CD4-positive, CD25-positive, alpha-beta regulatory T cell (primary cell): Measurements from ENCODE around the gene SLC6A4. TPM values are rescaled to one million over a fixed set of nuclear protein-coding genes. Genes with fewer than 3 reads are reported as not detected.

ENCODE experiments used
- ATAC-seq, 2 donors: fragments of 150-1000 bp; cut with Tn5 transposase; one replicate each; pipeline ENCODE4 v1.10.0; 2021; ENCODE audit warnings: low read depth in 2 of 2, moderate number of reproducible peaks in 2 of 2, moderate library complexity in 1 of 2
- DNase-seq, 3 donors: peaks; one replicate each; pipeline versions ENCODE4 v3.0.0 to v3.0.0-alpha.2; 2012 to 2022; ENCODE audit warnings: mixed read lengths in 1 of 3
- H3K27ac ChIP-seq: one replicate; pipeline ENCODE4 v1.7.0; 2013; ENCODE audit warnings: mild to moderate bottlenecking, low read length; ENCODE audit not compliant: insufficient read depth, poor library complexity, severe bottlenecking
- H3K27me3 ChIP-seq: one replicate; pipeline ENCODE4 v1.7.0; 2013; ENCODE audit warnings: low read length; ENCODE audit not compliant: control insufficient read depth, insufficient read depth
- H3K36me3 ChIP-seq: one replicate; pipeline ENCODE4 v1.7.0; 2013; ENCODE audit warnings: mild to moderate bottlenecking, low read length, moderate library complexity; ENCODE audit not compliant: control insufficient read depth, insufficient read depth
- H3K4me1 ChIP-seq: 2 replicates; pipeline ENCODE4 v1.7.0; 2013; ENCODE audit warnings: mild to moderate bottlenecking, low read length; ENCODE audit not compliant: insufficient read depth, control insufficient read depth, poor library complexity, severe bottlenecking
- H3K4me3 ChIP-seq: one replicate; pipeline ENCODE4 v1.7.0; 2013; ENCODE audit warnings: low read depth, mild to moderate bottlenecking, low read length, moderate library complexity
- H3K9me3 ChIP-seq, 2 experiments: 1 replicate in 1 of 2; 2 replicates in 1 of 2; pipeline ENCODE4 v1.7.0; 2013; ENCODE audit warnings: low read length in 2 of 2, mild to moderate bottlenecking in 1 of 2, moderate library complexity in 1 of 2; ENCODE audit not compliant: control insufficient read depth in 2 of 2
- H3K27ac Mint-ChIP-seq, 3 donors: one replicate each; pipeline ENCODE4 v1.8.0; 2020 to 2022; ENCODE audit warnings: mild to moderate bottlenecking in 3 of 3, mixed read lengths in 3 of 3, moderate library complexity in 2 of 3
- H3K27me3 Mint-ChIP-seq: one replicate; pipeline ENCODE4 v1.8.0; 2022; ENCODE audit warnings: mild to moderate bottlenecking, mixed read lengths
- H3K36me3 Mint-ChIP-seq: one replicate; pipeline ENCODE4 v1.8.0; 2020; ENCODE audit warnings: mixed read lengths
- H3K4me1 Mint-ChIP-seq, 4 donors: one replicate each; pipeline ENCODE4 v1.8.0; 2020 to 2022; ENCODE audit warnings: mixed read lengths in 4 of 4, mild to moderate bottlenecking in 1 of 4
- H3K4me3 Mint-ChIP-seq, 4 donors: one replicate each; pipeline ENCODE4 v1.8.0; 2020 to 2022; ENCODE audit warnings: mild to moderate bottlenecking in 4 of 4, mixed read lengths in 4 of 4, moderate library complexity in 3 of 4
- H3K9me3 Mint-ChIP-seq, 7 donors: one replicate each; pipeline ENCODE4 v1.8.0; 2020 to 2022; ENCODE audit warnings: mixed read lengths in 7 of 7, mild to moderate bottlenecking in 3 of 7, moderate library complexity in 2 of 7
- polyA plus RNA-seq, 4 donors: library from polyadenylated mRNA; unstranded; fragments of 300-500 nt; fragmentation: Illumina TruSeq; gene quantifications; one replicate each; pipeline ENCODE4 v1.2.3, GENCODE V29; 2021
- total RNA-seq: library from RNA; stranded (reverse); gene quantifications from one replicate; pipeline ENCODE4 v1.2.3, GENCODE V29; 2022

SLC6A4 gene
- total and polyA plus RNA-seq, 5 donors from 2014 or later: 0.24 to 0.25 TPM; not detected in 3

- Mint-ChIP-seq H3K9me3 (peaks cover 0 to 2% (median 0%) of the 10 kb centered on the region in 7 donors), H3K36me3 (peaks cover 32% of the 10 kb centered on the region), H3K27me3 (no peaks in the 10 kb centered on the region), H3K4me1 (peaks cover 22 to 38% (median 31%) of the 10 kb centered on the region in 4 donors), H3K27ac (no peak overlapping the region), H3K4me3 (no peak overlapping the region)
- H3K4me1 ChIP-seq: no peaks in the 10 kb centered on the region
- peaks cover 28% of the 10 kb centered on the region for H3K36me3 ChIP-seq
- DNase-seq (no peak), ATAC-seq (no peak)
- no peak overlapping the region for H3K4me3 ChIP-seq
- no peak overlapping the region for H3K27ac ChIP-seq
- no peaks in the 10 kb centered on the region for H3K9me3 ChIP-seq
- no peaks in the 10 kb centered on the region for H3K27me3 ChIP-seq
Measured at GRCh38 chr17:30172560-30172959, 62.9 kb downstream of the SLC6A4 start.

DNA sequence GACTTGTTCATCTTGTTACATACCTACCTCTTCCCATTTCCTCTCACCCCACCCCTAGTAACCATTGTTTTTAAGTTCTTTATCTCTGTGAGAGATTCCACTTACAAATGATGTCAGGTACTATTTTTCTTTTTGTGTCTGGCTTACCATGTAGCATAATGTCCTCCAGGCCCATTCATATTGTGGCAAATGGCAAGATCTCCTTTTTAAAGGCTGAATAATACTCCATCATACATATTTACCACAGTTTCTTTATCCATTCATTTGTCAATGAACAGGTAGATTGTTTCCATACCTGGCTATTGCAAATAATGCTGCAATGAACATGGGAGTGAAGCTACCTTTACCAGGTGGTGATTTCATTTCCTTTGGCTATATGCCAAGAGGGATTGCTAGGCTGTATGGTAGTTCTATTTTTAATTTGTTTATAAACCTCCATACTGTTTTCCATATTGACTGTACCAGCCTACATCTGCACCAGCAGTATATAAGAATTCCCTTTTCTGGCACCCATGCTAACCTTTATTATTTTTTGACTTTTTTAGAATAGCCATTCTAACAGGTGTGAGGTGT lies 65.0 kb downstream of the SLC6A4 start:
- H3K27me3 Mint-ChIP-seq: no peaks in the 10 kb centered on the region
- Histone ChIP-seq H3K36me3 (peaks cover 20% of the 10 kb centered on the region), H3K27ac (no peak overlapping the region), H3K4me1 (peaks cover 5% of the 10 kb centered on the region), H3K27me3 (no peaks in the 10 kb centered on the region), H3K9me3 (no peaks in the 10 kb centered on the region), H3K4me3 (no peak overlapping the region)
- ATAC-seq (no peak), DNase-seq (no peak)
- H3K9me3 Mint-ChIP-seq: peaks cover 0 to 5% (median 0%) of the 10 kb centered on the region in 7 donors
- H3K4me1 Mint-ChIP-seq: peaks cover 35 to 49% (median 38%) of the 10 kb centered on the region in 4 donors
- H3K36me3 Mint-ChIP-seq: peaks cover 26% of the 10 kb centered on the region
- H3K4me3 Mint-ChIP-seq: no peak overlapping the region
- H3K27ac Mint-ChIP-seq: no peak overlapping the region

GRCh38 chr17:30165960-30166359 lies 69.5 kb downstream of the SLC6A4 start:
- peak overlapping the region; percentile 30 for H3K27ac ChIP-seq
- peak overlapping the region; percentile 56 for H3K4me3 ChIP-seq
- peaks cover 22% of the 10 kb centered on the region for H3K36me3 Mint-ChIP-seq
- H3K27me3 ChIP-seq: no peaks in the 10 kb centered on the region
- H3K27ac Mint-ChIP-seq: peak overlapping the region in 1 of 3 donors; percentile 75
- H3K36me3 ChIP-seq: peaks cover 8% of the 10 kb centered on the region
- H3K9me3 ChIP-seq: no peaks in the 10 kb centered on the region
- H3K4me3 Mint-ChIP-seq: peak overlapping the region in 2 of 4 donors; percentile 21 to 36
- peaks cover 5% of the 10 kb centered on the region for H3K4me1 ChIP-seq
- peak in 1 of 3 donors; percentile 26 for DNase-seq
- H3K9me3 Mint-ChIP-seq: peaks cover 0 to 5% (median 0%) of the 10 kb centered on the region in 7 donors
- H3K27me3 Mint-ChIP-seq: no peaks in the 10 kb centered on the region
- peak in 1 of 2 donors; percentile 44 for ATAC-seq
- peaks cover 28 to 46% (median 38%) of the 10 kb centered on the region in 4 donors for H3K4me1 Mint-ChIP-seq

DNA sequence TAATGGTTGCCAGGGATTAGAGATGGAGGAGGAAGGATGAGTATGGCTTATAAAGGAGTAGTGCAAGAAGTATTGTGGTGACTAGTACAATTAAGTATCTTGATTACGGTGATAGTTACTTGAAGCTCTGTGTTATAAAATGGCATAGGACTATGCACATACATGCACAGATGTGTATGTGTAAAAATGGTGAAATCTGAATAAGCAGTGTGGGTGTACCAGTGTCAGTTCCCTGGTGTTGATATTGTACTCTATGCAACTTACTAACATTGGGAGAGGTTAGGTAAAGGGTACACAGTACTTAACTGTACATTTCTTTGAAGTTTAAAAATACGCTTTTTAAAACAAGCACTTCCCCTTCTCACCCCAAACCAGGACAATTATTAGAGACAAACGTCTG lies 70.3 kb downstream of the SLC6A4 start:
- Mint-ChIP-seq H3K36me3 (peaks cover 29% of the 10 kb centered on the region), H3K9me3 (peaks cover 0 to 7% (median 3%) of the 10 kb centered on the region in 7 donors), H3K4me1 (peaks cover 30 to 44% (median 37%) of the 10 kb centered on the region in 4 donors), H3K27ac (peak overlapping the region in 1 of 3 donors; percentile 39), H3K4me3 (no peak overlapping the region), H3K27me3 (no peaks in the 10 kb centered on the region)
- Histone ChIP-seq H3K27ac (no peak overlapping the region), H3K27me3 (no peaks in the 10 kb centered on the region), H3K4me1 (peaks cover 5% of the 10 kb centered on the region), H3K36me3 (peaks cover 16% of the 10 kb centered on the region), H3K4me3 (no peak overlapping the region), H3K9me3 (peaks cover 0 to 3% of the 10 kb centered on the region in 2 experiments)
- DNase-seq (no peak), ATAC-seq (no peak)

DNA sequence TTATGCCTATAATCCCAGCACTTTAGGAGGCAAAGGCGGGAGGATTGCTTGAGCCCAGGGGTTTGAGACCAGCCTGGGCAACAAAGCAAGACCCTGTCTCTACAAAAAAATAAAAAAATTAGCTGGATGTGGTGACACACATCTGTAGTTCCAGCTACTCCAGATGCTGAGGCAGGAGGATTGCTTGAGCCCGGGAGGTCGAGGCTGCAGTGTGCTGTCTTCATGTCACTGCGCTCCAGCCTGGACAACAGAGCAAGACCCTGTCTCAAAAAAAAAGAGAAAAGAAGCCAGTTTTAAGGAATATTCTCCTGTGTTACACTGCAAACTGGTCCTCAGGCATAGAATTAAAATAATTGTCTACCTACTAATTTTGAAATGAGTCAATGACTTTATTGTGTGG lies 71.0 kb downstream of the SLC6A4 start:
- peaks cover 5% of the 10 kb centered on the region for H3K4me1 ChIP-seq

GRCh38 chr17:30161601-30162000 lies 73.9 kb downstream of the SLC6A4 start:
- no peak overlapping the region for H3K27ac ChIP-seq
- no peaks in the 10 kb centered on the region for H3K27me3 ChIP-seq
- peaks cover 25% of the 10 kb centered on the region for H3K36me3 ChIP-seq
- Mint-ChIP-seq H3K27ac (no peak overlapping the region), H3K27me3 (no peaks in the 10 kb centered on the region), H3K36me3 (peaks cover 54% of the 10 kb centered on the region), H3K9me3 (peaks cover 0 to 11% (median 5%) of the 10 kb centered on the region in 7 donors), H3K4me3 (no peak overlapping the region), H3K4me1 (peaks cover 48 to 60% (median 54%) of the 10 kb centered on the region in 4 donors)
- H3K4me3 ChIP-seq: no peak overlapping the region
- peaks cover 5% of the 10 kb centered on the region for H3K4me1 ChIP-seq
- H3K9me3 ChIP-seq: peaks cover 0 to 3% of the 10 kb centered on the region in 2 experiments
- DNase-seq (no peak), ATAC-seq (no peak)

More for the DNA sequence above, 71.0 kb downstream of the SLC6A4 start:
- Mint-ChIP-seq H3K36me3 (peaks cover 35% of the 10 kb centered on the region), H3K4me3 (no peak overlapping the region), H3K4me1 (peaks cover 28 to 43% (median 39%) of the 10 kb centered on the region in 4 donors), H3K9me3 (peaks cover 0 to 11% (median 4%) of the 10 kb centered on the region in 7 donors), H3K27ac (no peak overlapping the region), H3K27me3 (no peaks in the 10 kb centered on the region)
- Histone ChIP-seq H3K27me3 (no peaks in the 10 kb centered on the region), H3K27ac (no peak overlapping the region), H3K36me3 (peaks cover 20% of the 10 kb centered on the region), H3K4me3 (no peak overlapping the region), H3K9me3 (peaks cover 0 to 3% of the 10 kb centered on the region in 2 experiments)
- ATAC-seq (no peak), DNase-seq (no peak)

- ATAC-seq (no peak), DNase-seq (no peak)
- peaks cover 55% of the 10 kb centered on the region for H3K36me3 Mint-ChIP-seq
- H3K27me3 Mint-ChIP-seq: no peaks in the 10 kb centered on the region
- Histone ChIP-seq H3K4me1 (no peaks in the 10 kb centered on the region), H3K36me3 (peaks cover 25% of the 10 kb centered on the region), H3K27ac (no peak overlapping the region), H3K4me3 (no peak overlapping the region), H3K9me3 (peaks cover 0 to 3% of the 10 kb centered on the region in 2 experiments), H3K27me3 (no peaks in the 10 kb centered on the region)
- H3K27ac Mint-ChIP-seq: no peak overlapping the region
- H3K4me1 Mint-ChIP-seq: peaks cover 40 to 57% (median 49%) of the 10 kb centered on the region in 4 donors
- no peak overlapping the region for H3K4me3 Mint-ChIP-seq
- peaks cover 0 to 11% (median 3%) of the 10 kb centered on the region in 7 donors for H3K9me3 Mint-ChIP-seq
Measured at GRCh38 chr17:30160419-30161172, 74.9 kb downstream of the SLC6A4 start.
